H9 (cell line): ENCODE results near the gene DLG2. TPM values are rescaled to one million over a fixed set of nuclear protein-coding genes. Genes with fewer than 3 reads are reported as not detected.

Source experiments
- DNase-seq: peaks from one replicate; pipeline ENCODE4 v3.0.0-alpha.2; 2017
- H2AFZ ChIP-seq: one replicate; pipeline ENCODE4 v1.6.1; 2013; ENCODE audit warnings: mild to moderate bottlenecking, low read length, control low read depth, moderate library complexity
- H2AK5ac ChIP-seq: 2 replicates; pipeline ENCODE4 v1.6.1; 2013; ENCODE audit warnings: low read length, control low read depth, mixed read lengths; ENCODE audit not compliant: insufficient read length
- H2BK120ac ChIP-seq: one replicate; pipeline ENCODE4 v1.6.1; 2013; ENCODE audit warnings: low read depth, mild to moderate bottlenecking, low read length, control low read depth, inconsistent platforms; ENCODE audit not compliant: poor library complexity, severe bottlenecking
- H2BK12ac ChIP-seq: 2 replicates; pipeline ENCODE4 v1.6.1; 2013; ENCODE audit warnings: low read length, control low read depth, mixed read lengths, low read depth; ENCODE audit not compliant: insufficient read length
- H2BK15ac ChIP-seq: 2 replicates; pipeline ENCODE4 v1.6.1; 2013; ENCODE audit warnings: low read depth, low read length, control low read depth
- H2BK20ac ChIP-seq: one replicate; pipeline ENCODE4 v1.6.1; 2013; ENCODE audit warnings: low read depth, mild to moderate bottlenecking, low read length, control low read depth, inconsistent platforms; ENCODE audit not compliant: poor library complexity, severe bottlenecking
- H2BK5ac ChIP-seq: 2 replicates; pipeline ENCODE4 v1.6.1; 2013; ENCODE audit warnings: low read length, control low read depth, mixed read lengths; ENCODE audit not compliant: insufficient read length
- H3K14ac ChIP-seq: 2 replicates; pipeline ENCODE4 v1.6.1; 2013; ENCODE audit warnings: low read length, control low read depth; ENCODE audit not compliant: insufficient read depth
- H3K18ac ChIP-seq: 2 replicates; pipeline ENCODE4 v1.6.1; 2013; ENCODE audit warnings: low read depth, mild to moderate bottlenecking, mixed read lengths, low read length, control low read depth; ENCODE audit not compliant: insufficient read length
- H3K23ac ChIP-seq: 2 replicates; pipeline ENCODE4 v1.6.1; 2013; ENCODE audit warnings: low read length, control low read depth, mixed read lengths, low read depth; ENCODE audit not compliant: insufficient read length
- H3K23me2 ChIP-seq: 2 replicates; pipeline ENCODE4 v1.6.1; 2013; ENCODE audit warnings: low read depth, mild to moderate bottlenecking, mixed read lengths, low read length, control low read depth; ENCODE audit not compliant: insufficient read length, poor library complexity, severe bottlenecking
- H3K27ac ChIP-seq: 2 replicates; pipeline ENCODE4 v1.5.1; 2013; ENCODE audit warnings: low read length, control low read depth, mixed read lengths, low read depth; ENCODE audit not compliant: insufficient read length
- H3K27me3 ChIP-seq: 2 replicates; pipeline ENCODE4 v1.6.1; 2013; ENCODE audit warnings: low read length, control low read depth, inconsistent platforms; ENCODE audit not compliant: insufficient read depth
- H3K4ac ChIP-seq: 2 replicates; pipeline ENCODE4 v1.6.1; 2013; ENCODE audit warnings: low read depth, mild to moderate bottlenecking, control low read depth, inconsistent platforms, low read length, moderate library complexity
- H3K4me1 ChIP-seq: 2 replicates; pipeline ENCODE4 v1.6.1; 2013; ENCODE audit warnings: low read length, control low read depth, inconsistent platforms; ENCODE audit not compliant: insufficient read depth
- H3K4me2 ChIP-seq: 2 replicates; pipeline ENCODE4 v1.6.1; 2013; ENCODE audit warnings: low read length, control low read depth, mixed read lengths; ENCODE audit not compliant: insufficient read length, insufficient read depth
- H3K56ac ChIP-seq: 2 replicates; pipeline ENCODE4 v1.6.1; 2013; ENCODE audit warnings: low read depth, mild to moderate bottlenecking, mixed read lengths, low read length, control low read depth; ENCODE audit not compliant: insufficient read length
- H3K79me1 ChIP-seq: 2 replicates; pipeline ENCODE4 v1.6.1; 2013; ENCODE audit warnings: low read depth, mild to moderate bottlenecking, moderate library complexity, low read length, control low read depth, inconsistent platforms; ENCODE audit not compliant: insufficient read depth, poor library complexity, severe bottlenecking
- H3K79me2 ChIP-seq: 2 replicates; pipeline ENCODE4 v1.6.1; 2013; ENCODE audit warnings: low read length, control low read depth, inconsistent platforms; ENCODE audit not compliant: insufficient read depth
- H3K9ac ChIP-seq: 2 replicates; pipeline ENCODE4 v1.6.1; 2013; ENCODE audit warnings: low read length, control low read depth, mixed read lengths; ENCODE audit not compliant: insufficient read length; ENCODE audit errors: extremely low read depth
- H3K9me3 ChIP-seq: one replicate; pipeline ENCODE4 v1.6.1; 2013; ENCODE audit warnings: low read depth, low read length, inconsistent platforms; ENCODE audit not compliant: control insufficient read depth
- H3T11ph ChIP-seq: one replicate; pipeline ENCODE4 v1.6.1; 2013; ENCODE audit warnings: mild to moderate bottlenecking, low read length, control low read depth, inconsistent platforms
- H4K20me1 ChIP-seq: one replicate; pipeline ENCODE4 v1.6.1; 2013; ENCODE audit not compliant: control insufficient read depth, insufficient read length, insufficient read depth
- H4K5ac ChIP-seq: 2 replicates; pipeline ENCODE4 v1.6.1; 2013; ENCODE audit warnings: low read depth, mild to moderate bottlenecking, mixed read lengths, low read length, control low read depth; ENCODE audit not compliant: insufficient read length
- H4K8ac ChIP-seq: replicated peaks from 2 replicates; pipeline ENCODE4 v1.6.1; 2013; ENCODE audit warnings: low read length, control low read depth, mixed read lengths, low read depth; ENCODE audit not compliant: insufficient read length
- H4K91ac ChIP-seq: 2 replicates; pipeline ENCODE4 v1.6.1; 2013; ENCODE audit warnings: low read depth, mild to moderate bottlenecking, moderate library complexity, mixed read lengths, low read length, control low read depth; ENCODE audit not compliant: insufficient read length
- H3K27ac Mint-ChIP-seq, 3 experiments: 2 replicates in 2 of 3; 3 replicates in 1 of 3; pipeline ENCODE4 v1.8.0; 2020 to 2021; ENCODE audit warnings: mixed read lengths in 3 of 3, mild to moderate bottlenecking in 1 of 3, moderate library complexity in 1 of 3
- H3K27me3 Mint-ChIP-seq: 2 replicates; pipeline ENCODE4 v1.8.0; 2021; ENCODE audit warnings: low read depth, mild to moderate bottlenecking, moderate library complexity, mixed read lengths
- H3K36me3 Mint-ChIP-seq, 3 experiments: 2 replicates in 2 of 3; 3 replicates in 1 of 3; pipeline ENCODE4 v1.8.0; 2020 to 2021; ENCODE audit warnings: low read depth in 3 of 3, mixed read lengths in 3 of 3; ENCODE audit not compliant: insufficient read depth in 1 of 3
- H3K4me1 Mint-ChIP-seq, 2 experiments: 2 replicates each; pipeline ENCODE4 v1.8.0; 2020; ENCODE audit warnings: mixed read lengths in 2 of 2
- H3K4me3 Mint-ChIP-seq, 2 experiments: 2 replicates in 1 of 2; 3 replicates in 1 of 2; pipeline ENCODE4 v1.8.0; 2020 to 2021; ENCODE audit warnings: mild to moderate bottlenecking in 2 of 2, mixed read lengths in 2 of 2, moderate library complexity in 1 of 2
- H3K9me3 Mint-ChIP-seq, 2 experiments: 2 replicates in 1 of 2; 3 replicates in 1 of 2; pipeline ENCODE4 v1.8.0; 2020; ENCODE audit warnings: mild to moderate bottlenecking in 2 of 2, mixed read lengths in 2 of 2, moderate library complexity in 1 of 2
- WGBS: extraction: QIAGEN DNeasy Blood & Tissue Kit; methylation state at CpG from one replicate; pipeline ENCODE4 v1.1.7; 2013; ENCODE audit warnings: missing lambda C conversion rate, low lambda C conversion rate, mixed read lengths; ENCODE audit not compliant: insufficient read length; ENCODE audit errors: extremely low coverage; 5-methylcytosine and 5-hydroxymethylcytosine counted together
- total RNA-seq: library from RNA; stranded (reverse); gene quantifications from 2 replicates; pipeline ENCODE4 v1.2.1, GENCODE V29; 2021
- TF ChIP-seq, protein P1 (sequence below): fragments of 200-600 bp; sonication (generic); conservative IDR thresholded peaks from 3 replicates; pipeline ENCODE4 v1.8.0; 2021; ENCODE audit warnings: antibody characterized with exemption, mild to moderate bottlenecking

Gene DLG2
- total RNA-seq, 1 experiment from 2014 or later: 8.0 TPM

DNA sequence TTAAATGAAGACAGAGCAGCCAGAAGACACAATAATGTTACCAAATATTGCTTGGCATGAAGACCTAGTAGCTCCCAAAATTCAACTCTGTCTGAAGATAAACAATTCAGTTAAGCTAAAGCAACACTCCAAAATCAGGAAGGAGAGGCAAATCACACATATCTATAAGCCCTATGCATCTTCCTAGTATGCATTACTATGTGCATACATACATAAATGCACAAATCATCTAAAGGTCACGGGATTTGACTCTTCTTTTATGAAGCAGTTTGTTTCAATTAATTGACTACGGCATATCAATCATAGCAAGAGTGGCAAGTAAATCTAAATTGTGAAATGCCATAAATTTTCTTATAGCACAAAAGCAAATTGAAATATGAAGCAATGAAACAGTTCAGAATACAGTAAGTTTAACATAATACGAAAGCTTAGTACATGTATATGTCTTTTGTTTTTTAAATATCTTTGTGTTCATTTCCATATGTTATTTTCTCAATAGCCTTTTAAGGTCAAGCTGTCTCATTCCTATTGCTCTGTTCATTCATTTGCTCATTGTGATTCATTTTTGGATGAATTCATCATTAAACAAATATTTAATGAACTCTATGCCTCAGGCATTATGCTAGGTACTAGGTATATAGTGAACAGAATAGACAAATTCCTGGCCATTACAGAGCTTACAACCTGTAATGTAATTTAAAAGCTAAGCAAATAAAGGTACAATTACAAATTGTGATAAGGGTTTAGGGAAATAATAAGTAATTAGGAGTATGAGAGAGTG, 540.5 kb downstream of the DLG2 start:
- Histone ChIP-seq H3K23ac (no peak overlapping the region), H3K18ac (no peak overlapping the region), H2AFZ (no peak overlapping the region), H3K9me3 (peaks cover 6% of the 10 kb centered on the region), H3K9ac (no peak overlapping the region), H3K4ac (no peak overlapping the region), H2BK12ac (no peak overlapping the region), H4K91ac (no peak overlapping the region), H2BK120ac (no peak overlapping the region), H3K4me1 (no peaks in the 10 kb centered on the region), H3K56ac (no peak overlapping the region), H3K14ac (no peak overlapping the region), H3K4me2 (no peak overlapping the region), H3K23me2 (no peaks in the 10 kb centered on the region), H2BK15ac (no peak overlapping the region), H2AK5ac (no peak overlapping the region), H4K20me1 (no peaks in the 10 kb centered on the region), H3K27me3 (no peaks in the 10 kb centered on the region), H4K5ac (no peak overlapping the region), H4K8ac (no peak overlapping the region), H3K79me2 (no peaks in the 10 kb centered on the region), H2BK20ac (no peak overlapping the region), H2BK5ac (no peak overlapping the region), H3K27ac (no peak overlapping the region), H3K79me1 (no peaks in the 10 kb centered on the region), H3T11ph (no peak overlapping the region)
- no peak for DNase-seq
- Mint-ChIP-seq H3K27me3 (no peaks in the 10 kb centered on the region), H3K27ac (no peak overlapping the region; a peak in 1 of 7 replicates), H3K36me3 (peaks cover 12 to 22% (median 14%) of the 10 kb centered on the region in 3 experiments), H3K4me1 (peaks cover 7 to 8% of the 10 kb centered on the region in 2 experiments), H3K9me3 (peaks cover 14 to 17% of the 10 kb centered on the region in 2 experiments), H3K4me3 (no peak overlapping the region)
- TF ChIP-seq, protein P1, sequence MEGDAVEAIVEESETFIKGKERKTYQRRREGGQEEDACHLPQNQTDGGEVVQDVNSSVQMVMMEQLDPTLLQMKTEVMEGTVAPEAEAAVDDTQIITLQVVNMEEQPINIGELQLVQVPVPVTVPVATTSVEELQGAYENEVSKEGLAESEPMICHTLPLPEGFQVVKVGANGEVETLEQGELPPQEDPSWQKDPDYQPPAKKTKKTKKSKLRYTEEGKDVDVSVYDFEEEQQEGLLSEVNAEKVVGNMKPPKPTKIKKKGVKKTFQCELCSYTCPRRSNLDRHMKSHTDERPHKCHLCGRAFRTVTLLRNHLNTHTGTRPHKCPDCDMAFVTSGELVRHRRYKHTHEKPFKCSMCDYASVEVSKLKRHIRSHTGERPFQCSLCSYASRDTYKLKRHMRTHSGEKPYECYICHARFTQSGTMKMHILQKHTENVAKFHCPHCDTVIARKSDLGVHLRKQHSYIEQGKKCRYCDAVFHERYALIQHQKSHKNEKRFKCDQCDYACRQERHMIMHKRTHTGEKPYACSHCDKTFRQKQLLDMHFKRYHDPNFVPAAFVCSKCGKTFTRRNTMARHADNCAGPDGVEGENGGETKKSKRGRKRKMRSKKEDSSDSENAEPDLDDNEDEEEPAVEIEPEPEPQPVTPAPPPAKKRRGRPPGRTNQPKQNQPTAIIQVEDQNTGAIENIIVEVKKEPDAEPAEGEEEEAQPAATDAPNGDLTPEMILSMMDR: no peak
- no CpG with 5 or more reads among the region's 3 CpGs for WGBS
